HG02798 (cell line): ENCODE results near the gene TAB2.
"Not testable (repeated sequence)": the region's sequence is repeated elsewhere in the genome, so short reads cannot be mapped to it uniquely, and the experiment has no call there.

Experiments
- ATAC-seq: cut with Tn5 transposase; IDR thresholded peaks from one replicate; pipeline ENCODE4 v1.9.1; 2021; ENCODE audit warnings: mild to moderate bottlenecking; ENCODE audit not compliant: unreplicated experiment, poor library complexity

Gene TAB2

DNA sequence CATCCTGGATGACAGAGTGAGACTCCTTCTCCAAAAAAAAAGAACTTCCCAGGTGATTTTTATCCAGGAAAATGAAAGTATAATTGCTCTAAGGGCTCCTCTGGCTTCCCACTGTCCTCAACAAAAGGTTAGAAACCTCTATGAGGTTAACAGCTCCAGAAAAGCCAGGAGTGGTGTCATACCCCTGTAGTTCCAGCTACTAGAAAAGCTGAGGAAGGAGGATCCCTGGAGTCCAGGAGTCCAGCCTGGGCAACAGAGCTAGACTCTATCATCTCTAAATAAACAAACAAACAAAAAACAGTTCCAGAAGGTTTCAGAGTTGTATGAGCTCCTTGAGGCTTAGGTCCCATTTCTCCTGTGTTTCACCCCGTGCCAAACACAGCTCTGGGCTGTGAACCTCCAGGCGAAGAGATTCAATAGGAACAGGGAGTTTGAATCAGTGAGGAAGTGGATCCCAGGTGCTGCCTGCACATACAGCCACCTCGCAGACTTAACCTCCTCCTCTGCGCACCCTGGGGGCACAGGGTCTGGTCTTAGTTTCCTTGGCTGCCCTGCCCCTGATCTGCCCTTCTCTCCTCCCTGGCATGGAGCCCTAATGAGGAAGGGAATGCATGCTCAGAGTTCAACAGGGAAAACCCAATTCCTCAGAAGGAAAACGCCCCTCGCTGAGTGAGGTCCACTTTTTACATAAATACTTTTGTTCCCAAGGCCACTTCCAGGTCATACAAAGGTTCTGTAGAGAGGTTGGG lies 136.3 kb downstream of the TAB2 start:
- ATAC-seq, result no peak

DNA sequence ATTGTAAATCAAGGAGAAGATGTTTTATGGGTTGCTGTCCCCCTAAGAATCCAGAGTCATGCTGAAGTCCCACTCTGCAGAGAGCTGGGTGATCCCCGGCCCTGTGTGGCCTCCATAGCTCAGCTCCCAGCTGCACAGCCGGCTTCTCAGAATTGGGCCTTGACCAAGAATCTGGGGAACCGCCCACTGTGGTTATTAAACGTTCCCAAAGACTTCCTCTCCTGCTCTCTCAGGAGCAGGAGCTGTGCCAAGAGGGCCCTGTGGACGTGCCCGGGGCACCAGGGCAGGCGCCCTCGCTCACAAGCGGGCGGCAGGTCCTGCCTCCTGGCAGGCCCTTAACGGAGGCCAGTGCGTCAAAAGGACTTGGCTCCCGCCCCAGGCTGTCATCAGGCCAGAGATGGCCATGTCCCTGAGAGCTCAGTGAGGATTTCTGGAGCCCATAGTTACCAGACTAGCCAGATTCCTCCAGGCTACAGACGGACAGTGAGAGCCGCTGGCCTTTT lies 136.9 kb downstream of the TAB2 start:
- no peak for ATAC-seq

DNA sequence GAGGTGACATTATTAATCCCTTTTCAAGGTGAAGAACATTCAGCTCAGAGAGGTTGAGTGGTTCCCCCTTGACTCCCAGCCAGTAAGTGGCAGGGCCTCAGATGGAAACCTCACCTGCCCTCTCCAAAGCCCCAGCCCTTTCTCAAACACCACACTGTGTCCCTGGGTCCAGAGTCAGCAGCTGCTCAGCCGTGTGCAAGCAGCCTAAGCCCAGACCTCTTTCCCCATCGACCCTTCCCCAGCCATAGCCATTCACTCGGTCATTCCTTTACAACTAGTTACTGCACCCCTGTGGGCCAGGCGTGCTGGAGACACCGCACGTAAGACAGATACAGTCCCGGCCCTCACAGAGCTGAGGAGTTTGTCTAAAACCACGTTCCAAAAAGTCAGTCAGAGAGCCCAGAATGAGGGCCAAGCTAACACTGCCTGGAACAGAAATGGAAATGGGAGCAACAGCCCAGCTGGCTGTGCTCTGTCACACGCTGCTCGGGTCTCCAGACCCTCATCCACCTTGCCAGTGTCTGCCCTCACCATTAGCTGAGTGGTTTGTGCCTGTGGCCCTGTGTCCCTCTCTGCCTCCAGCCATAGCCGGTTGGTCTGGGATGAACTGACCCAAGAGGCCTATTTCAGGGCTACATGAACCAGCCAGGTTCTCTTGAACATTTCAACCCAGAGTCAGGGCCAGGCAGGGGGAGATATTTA lies 137.7 kb downstream of the TAB2 start:
- no peak for ATAC-seq

DNA sequence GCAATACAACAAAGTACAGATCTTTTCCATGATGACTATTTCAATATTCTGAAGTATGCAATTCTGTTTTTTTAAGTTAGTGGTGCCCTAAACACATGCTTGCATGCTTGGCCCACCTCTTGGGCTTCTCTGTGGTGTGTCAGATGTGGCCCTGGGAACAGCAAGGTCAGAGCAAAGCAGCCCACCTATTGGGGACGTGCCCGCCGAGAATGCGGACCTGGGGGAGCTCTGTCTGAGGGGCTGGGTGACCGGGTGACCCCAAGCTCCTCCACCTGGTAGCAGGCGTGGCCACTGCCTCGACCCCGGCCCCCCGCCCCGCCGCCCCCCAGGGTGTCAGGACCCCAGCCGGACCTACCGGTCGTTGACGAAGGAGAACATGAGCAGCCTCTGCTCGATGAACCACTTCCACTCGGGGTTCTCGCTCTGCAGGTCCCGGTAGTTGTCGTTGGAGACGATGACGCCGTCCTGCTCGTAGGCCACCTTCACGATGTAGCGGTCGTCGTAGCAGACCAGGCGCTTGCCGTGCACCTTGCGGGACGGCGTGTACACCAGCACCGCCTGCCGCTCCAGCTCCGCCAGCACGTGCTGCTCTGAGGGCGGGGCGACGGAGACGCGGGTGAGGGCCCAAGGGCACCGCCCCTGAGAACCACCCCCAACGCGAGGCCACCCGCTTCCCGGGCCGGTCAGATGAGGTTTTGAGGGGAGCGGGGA lies 139.0 kb downstream of the TAB2 start:
- ATAC-seq, result no peak

DNA sequence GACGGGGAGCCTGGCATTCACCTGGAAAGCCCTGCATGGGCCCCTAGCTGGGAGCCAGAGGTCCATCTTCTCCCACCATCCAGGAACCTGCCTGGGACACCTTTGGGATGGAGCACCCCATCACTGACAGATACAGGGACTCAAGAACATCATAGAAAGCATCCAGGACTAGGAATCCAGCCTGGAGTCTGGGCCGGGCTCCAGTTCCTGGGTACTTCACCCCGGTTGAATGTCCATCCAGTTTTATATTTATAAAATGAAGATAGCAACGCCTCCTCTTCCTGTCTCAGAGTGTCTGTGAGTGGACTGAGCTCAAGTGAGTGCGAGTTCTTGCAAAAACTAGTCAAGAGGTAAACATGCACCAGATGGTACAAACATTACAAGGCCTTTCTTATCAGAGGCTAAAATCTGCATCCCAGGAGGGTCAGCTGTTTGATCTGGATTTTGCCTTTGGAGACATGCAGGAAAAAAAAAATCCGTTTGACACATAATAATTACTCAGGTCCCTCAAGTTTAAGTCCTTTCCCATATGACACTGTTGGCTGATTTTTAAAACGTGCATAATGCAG lies 139.9 kb downstream of the TAB2 start:
- no peak for ATAC-seq

DNA sequence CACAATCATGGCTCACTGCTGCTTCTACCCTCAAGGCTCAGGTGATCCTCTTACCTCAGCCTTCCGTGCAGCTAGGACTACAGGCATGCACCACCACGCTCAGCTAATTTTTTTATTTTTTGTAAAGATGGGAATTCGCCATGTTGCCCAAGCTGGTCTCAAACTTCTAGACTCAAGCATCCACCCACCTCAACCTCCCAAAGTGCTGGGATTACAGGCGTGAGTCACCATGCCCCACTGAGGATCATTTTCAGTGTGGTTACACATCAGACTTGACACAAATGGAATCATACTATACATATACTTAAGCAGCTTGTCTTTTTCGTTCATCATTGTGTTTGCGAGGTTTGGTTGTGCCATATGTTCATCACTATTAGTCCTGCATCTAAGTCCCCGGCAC lies 140.7 kb downstream of the TAB2 start:
- ATAC-seq, result no peak

DNA sequence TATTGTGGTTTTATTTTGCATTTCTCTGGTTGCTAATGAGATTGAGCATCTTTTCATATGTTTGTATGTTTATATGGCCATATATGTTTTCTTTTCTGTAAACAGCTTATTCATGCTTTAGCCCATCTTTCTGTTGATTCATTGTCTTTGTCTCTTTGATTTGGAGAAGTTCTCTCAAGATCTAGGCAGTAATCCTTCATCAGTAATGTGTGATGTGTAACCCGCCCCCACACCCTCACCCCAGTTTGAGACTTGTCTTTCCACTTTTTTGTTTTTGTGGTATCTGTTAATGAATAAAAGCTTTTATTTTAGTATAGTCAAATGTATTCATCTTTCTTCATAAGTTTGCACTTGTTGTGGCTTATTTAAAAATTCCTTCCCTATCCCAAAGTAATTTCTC lies 141.3 kb downstream of the TAB2 start:
- no peak for ATAC-seq

DNA sequence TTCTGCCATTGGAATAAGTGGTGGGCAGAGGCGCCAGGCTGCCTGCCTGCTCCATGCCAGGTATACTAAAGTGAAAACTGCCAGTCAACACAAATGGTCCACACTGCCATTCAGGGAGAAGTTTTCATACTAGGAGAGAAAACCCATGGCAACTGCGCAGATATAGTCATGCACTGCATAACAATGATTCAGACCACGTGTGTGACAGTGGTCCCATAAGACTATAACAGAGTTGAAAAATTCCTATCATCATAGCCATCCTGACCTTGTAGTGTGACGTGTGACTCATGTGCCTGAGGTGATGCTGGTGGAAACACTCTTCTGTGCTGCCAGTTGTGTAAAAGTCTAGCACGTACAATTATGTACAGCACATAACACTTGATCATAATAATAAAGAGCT lies 142.2 kb downstream of the TAB2 start:
- ATAC-seq, result no peak

DNA sequence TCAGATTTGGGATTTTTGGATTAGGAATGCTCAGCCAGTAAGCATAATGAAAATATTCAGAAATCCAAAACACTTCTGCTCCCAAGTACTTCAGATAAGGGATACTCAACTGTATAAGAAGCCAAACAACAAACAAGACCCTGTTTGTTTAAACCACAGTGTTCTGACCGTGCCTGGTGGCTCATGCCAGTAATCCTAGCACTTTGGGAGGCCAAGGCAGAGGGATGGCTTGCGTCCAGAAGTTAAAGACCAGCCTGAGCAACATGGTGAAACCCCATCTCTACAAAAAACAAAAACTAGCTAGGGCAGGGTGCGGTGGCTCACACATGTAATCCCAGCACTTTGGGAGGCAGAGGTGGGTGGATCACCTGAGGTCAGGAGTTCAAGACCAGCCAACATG lies 142.7 kb downstream of the TAB2 start:
- not testable (repeated sequence) for ATAC-seq
